Stomach (tissue), 4 donors: ENCODE data around the gene FOXO6.

ENCODE experiments used
- POLR2AphosphoS5 ChIP-seq, 3 donors: sonication (generic); formaldehyde crosslinking; IDR thresholded peaks; one replicate each; pipeline ENCODE4 v1.6.1; 2016; ENCODE audit warnings: antibody characterized with exemption in 3 of 3
- TF ChIP-seq, protein P1 (sequence below), 7 experiments: fragments of 450-650 bp in 4 of 7; fragments of 200-600 bp in 3 of 7; sonication (generic) in 3 of 7; IDR thresholded peaks; one replicate each; pipeline ENCODE4 v1.5.1; 2016 to 2019; ENCODE audit warnings: antibody characterized with exemption in 7 of 7, control low read depth in 2 of 7, mild to moderate bottlenecking in 1 of 7

DNA sequence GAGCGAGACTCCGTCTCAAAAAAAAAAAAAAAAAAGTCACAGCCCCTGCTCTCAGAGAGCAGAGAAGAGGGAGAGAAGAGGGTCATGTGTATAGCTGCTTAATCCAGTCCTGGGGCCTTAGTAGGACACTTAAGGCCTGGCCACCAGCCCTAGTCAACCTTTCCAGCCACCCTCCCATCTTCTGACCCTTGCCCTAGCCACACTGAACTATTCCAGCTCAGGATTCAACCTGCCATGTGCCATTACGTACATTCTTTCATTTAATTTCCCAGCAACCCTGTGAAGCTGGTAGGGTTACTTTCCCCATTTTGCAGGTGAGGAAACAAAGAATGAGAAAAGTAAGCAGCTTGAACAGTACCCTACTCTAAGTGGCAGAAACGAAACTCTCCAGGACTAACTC lies 9.0 kb downstream of the FOXO6 start:
- TF ChIP-seq, protein P1, sequence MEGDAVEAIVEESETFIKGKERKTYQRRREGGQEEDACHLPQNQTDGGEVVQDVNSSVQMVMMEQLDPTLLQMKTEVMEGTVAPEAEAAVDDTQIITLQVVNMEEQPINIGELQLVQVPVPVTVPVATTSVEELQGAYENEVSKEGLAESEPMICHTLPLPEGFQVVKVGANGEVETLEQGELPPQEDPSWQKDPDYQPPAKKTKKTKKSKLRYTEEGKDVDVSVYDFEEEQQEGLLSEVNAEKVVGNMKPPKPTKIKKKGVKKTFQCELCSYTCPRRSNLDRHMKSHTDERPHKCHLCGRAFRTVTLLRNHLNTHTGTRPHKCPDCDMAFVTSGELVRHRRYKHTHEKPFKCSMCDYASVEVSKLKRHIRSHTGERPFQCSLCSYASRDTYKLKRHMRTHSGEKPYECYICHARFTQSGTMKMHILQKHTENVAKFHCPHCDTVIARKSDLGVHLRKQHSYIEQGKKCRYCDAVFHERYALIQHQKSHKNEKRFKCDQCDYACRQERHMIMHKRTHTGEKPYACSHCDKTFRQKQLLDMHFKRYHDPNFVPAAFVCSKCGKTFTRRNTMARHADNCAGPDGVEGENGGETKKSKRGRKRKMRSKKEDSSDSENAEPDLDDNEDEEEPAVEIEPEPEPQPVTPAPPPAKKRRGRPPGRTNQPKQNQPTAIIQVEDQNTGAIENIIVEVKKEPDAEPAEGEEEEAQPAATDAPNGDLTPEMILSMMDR (IDR thresholded peaks at IDR 0.05), result no peak
- TF ChIP-seq POLR2AphosphoS5 (IDR thresholded peaks at IDR 0.05), result no peak
